GM18502 (cell line): ENCODE measurements around the gene IFNK.

Experiments used
- ATAC-seq: cut with Tn5 transposase; IDR thresholded peaks from one replicate; pipeline ENCODE4 v1.9.1; 2021; ENCODE audit warnings: mild to moderate bottlenecking; ENCODE audit not compliant: unreplicated experiment, poor library complexity

The IFNK gene

DNA sequence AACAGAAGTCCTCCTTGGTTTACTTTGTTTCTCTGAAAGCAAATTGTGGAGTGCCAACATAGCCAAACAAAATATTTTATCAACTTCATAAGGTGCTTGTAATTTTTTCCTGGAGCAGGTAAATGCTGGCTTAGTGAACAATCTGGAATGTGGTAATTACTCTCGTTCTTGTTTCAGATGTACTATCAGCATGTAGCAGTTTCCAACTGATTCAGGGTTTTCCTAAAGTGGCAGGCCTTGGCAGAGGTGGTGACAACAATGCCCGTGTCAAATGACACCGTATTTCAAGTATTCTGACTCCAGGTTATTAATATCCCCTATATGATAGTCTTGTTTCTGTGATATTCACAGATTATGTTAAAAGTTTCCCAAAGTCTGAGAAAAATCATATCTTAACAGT, 48.0 kb downstream of the IFNK start:
- ATAC-seq: no peak

- ATAC-seq: peak; percentile 50
Observed at GRCh38 chr9:27572566-27572917, 48.5 kb downstream of the IFNK start.

- ATAC-seq: peak; percentile 72
Observed at GRCh38 chr9:27572918-27573633, 49.0 kb downstream of the IFNK start, which contains the start of gene C9orf72. C9orf72 (minus strand) TSS chr9:27573481; CDS start chr9:27567120, 6,361 bp downstream.

GRCh38 chr9:27573634-27574590, 49.8 kb downstream of the IFNK start:
- ATAC-seq: peak; percentile 88
